SK-N-SH (cell line): ENCODE measurements around the gene RAB3C. TPM values are rescaled to one million over a fixed set of nuclear protein-coding genes. Genes with fewer than 3 reads are reported as not detected.
A peak's percentile ranks its signal among the peaks of the same experiment; 100 is the strongest.

Source experiments
- CTCF ChIA-PET: fragments of 300-600, 350-600 bp; formaldehyde crosslinking; extraction: SDS; loops from one replicate; lab custom pipeline; 2021; lab: Yijun Ruan, JAX
- POLR2A ChIA-PET: fragments of 350-600 bp; sonication (Branson Sonifier 250); formaldehyde crosslinking; extraction: SDS; loops from one replicate; lab custom pipeline; 2020; ENCODE audit warnings: antibody characterized with exemption, inconsistent platforms; lab: Yijun Ruan, JAX
- DNase-seq: peaks from one replicate; pipeline ENCODE4 v3.0.0; 2012
- H2AFZ ChIP-seq: fragments of 200-600 bp; sonication (generic); 2 replicates; pipeline ENCODE4 v1.8.1; 2016; ENCODE audit warnings: antibody characterized with exemption, mild to moderate bottlenecking, low read depth
- H3F3A ChIP-seq: fragments of 200-600 bp; sonication (generic); replicated peaks from 2 replicates; pipeline ENCODE3; 2016; ENCODE audit warnings: antibody characterized with exemption, mild to moderate bottlenecking; ENCODE audit not compliant: insufficient read depth
- H3K27ac ChIP-seq, 2 experiments: fragments of 200-500 bp in 1 of 2; fragments of 200-600 bp in 1 of 2; sonication (Bioruptor generic) in 1 of 2; sonication (generic), shearing (Covaris generic) in 1 of 2; 2 replicates each; pipeline versions ENCODE4 v1.5.1 to v1.6.1; 2014 to 2016; ENCODE audit warnings: low read depth in 2 of 2, inconsistent platforms in 1 of 2, low read length in 1 of 2, mild to moderate bottlenecking in 1 of 2, mixed read lengths in 1 of 2
- H3K27me3 ChIP-seq: fragments of 200-600 bp; sonication (generic), shearing (Covaris generic); 2 replicates; pipeline ENCODE4 v1.6.1; 2016; ENCODE audit warnings: mixed run types; ENCODE audit not compliant: insufficient read depth
- H3K36me3 ChIP-seq, 2 experiments: fragments of 200-500 bp in 1 of 2; fragments of 200-600 bp in 1 of 2; sonication (Bioruptor generic) in 1 of 2; sonication (generic) in 1 of 2; replicated peaks in 1 of 2; 2 replicates each; pipeline versions ENCODE3 to v1.5.1; 2014 to 2016; ENCODE audit warnings: low read length in 1 of 2, mild to moderate bottlenecking in 1 of 2; ENCODE audit not compliant: insufficient read depth in 2 of 2, control insufficient read depth in 1 of 2
- H3K4me1 ChIP-seq, 2 experiments: fragments of 200-500 bp in 1 of 2; fragments of 200-600 bp in 1 of 2; sonication (Bioruptor generic) in 1 of 2; sonication (generic), shearing (Covaris generic) in 1 of 2; 2 replicates each; pipeline versions ENCODE4 v1.5.1 to v1.6.1; 2014 to 2016; ENCODE audit warnings: low read depth in 1 of 2, low read length in 1 of 2, mixed run types in 1 of 2; ENCODE audit not compliant: insufficient read depth in 2 of 2, control insufficient read depth in 1 of 2
- H3K4me2 ChIP-seq: fragments of 200-600 bp; sonication (generic), shearing (Covaris generic); 2 replicates; pipeline ENCODE4 v1.6.1; 2017; ENCODE audit warnings: mixed run types
- H3K4me3 ChIP-seq, 2 experiments: fragments of 200-500 bp in 1 of 2; fragments of 200-600 bp in 1 of 2; sonication (Bioruptor generic) in 1 of 2; sonication (generic), shearing (Covaris generic) in 1 of 2; 2 replicates each; pipeline versions ENCODE4 v1.5.1 to v1.8.1; 2014 to 2016; ENCODE audit warnings: low read depth in 2 of 2, inconsistent platforms in 1 of 2, low read length in 1 of 2, mild to moderate bottlenecking in 1 of 2, mixed read lengths in 1 of 2, moderate library complexity in 1 of 2
- H3K79me2 ChIP-seq: fragments of 200-600 bp; sonication (generic); 2 replicates; pipeline ENCODE4 v1.8.1; 2017; ENCODE audit warnings: mild to moderate bottlenecking; ENCODE audit not compliant: insufficient read depth
- H3K9ac ChIP-seq: fragments of 200-600 bp; sonication (generic); 2 replicates; pipeline ENCODE4 v1.6.1; 2017; ENCODE audit warnings: mixed run types
- H3K9me2 ChIP-seq: fragments of 200-600 bp; sonication (generic); 2 replicates; pipeline ENCODE4 v1.6.1; 2017; ENCODE audit warnings: mixed run types
- H3K9me3 ChIP-seq: fragments of 200-600 bp; sonication (generic); 2 replicates; pipeline ENCODE4 v1.6.1; 2017; ENCODE audit warnings: mixed run types, mild to moderate bottlenecking, moderate library complexity
- H4K20me1 ChIP-seq: fragments of 200-600 bp; sonication (generic); 2 replicates; pipeline ENCODE4 v1.6.1; 2017; ENCODE audit warnings: mild to moderate bottlenecking, mixed run types; ENCODE audit not compliant: insufficient read depth
- CTCF ChIP-seq: fragments of 200-600 bp; sonication (generic); IDR thresholded peaks from 2 replicates; pipeline ENCODE4 v1.6.1; 2017; ENCODE audit warnings: antibody characterized with exemption, mild to moderate bottlenecking, moderate library complexity
- FOXJ3 ChIP-seq: sonication (generic); formaldehyde crosslinking; IDR thresholded peaks from 2 replicates; pipeline ENCODE4 v1.5.1; 2020; ENCODE audit warnings: mild to moderate bottlenecking, missing genetic modification reagents
- FOXM1 ChIP-seq: IDR thresholded peaks from 2 replicates; pipeline ENCODE4 v1.4.0; 2012; ENCODE audit warnings: low read depth, mild to moderate bottlenecking
- JUND ChIP-seq: IDR thresholded peaks from 2 replicates; pipeline ENCODE4 v1.4.0; 2012
- MEF2A ChIP-seq: IDR thresholded peaks from 2 replicates; pipeline ENCODE4 v1.4.0; 2012; ENCODE audit warnings: low read depth, borderline replicate concordance
- MXI1 ChIP-seq: IDR thresholded peaks from 2 replicates; pipeline ENCODE4 v1.6.1; 2012; ENCODE audit warnings: mild to moderate bottlenecking, low read depth, low read length, improper control_type of control experiment
- POLR2AphosphoS5 ChIP-seq: IDR thresholded peaks from 2 replicates; pipeline ENCODE4 v1.6.1; 2012; ENCODE audit warnings: low read depth, low read length
- RCOR1 ChIP-seq: fragments of 150-350 bp; IDR thresholded peaks from 2 replicates; pipeline ENCODE4 v1.6.1; 2017; ENCODE audit warnings: antibody characterized with exemption, low read length
- RFX5 ChIP-seq: IDR thresholded peaks from 2 replicates; pipeline ENCODE4 v1.6.1; 2012; ENCODE audit warnings: mild to moderate bottlenecking, improper control_type of control experiment, low read length
- RXRA ChIP-seq: IDR thresholded peaks from 2 replicates; pipeline ENCODE4 v1.4.0; 2012; ENCODE audit warnings: low read depth, mild to moderate bottlenecking, borderline replicate concordance
- SIN3A ChIP-seq: IDR thresholded peaks from 2 replicates; pipeline ENCODE4 v1.6.1; 2012; ENCODE audit warnings: low read depth, mild to moderate bottlenecking, low read length, moderate library complexity, borderline replicate concordance
- TAF1 ChIP-seq: IDR thresholded peaks from 2 replicates; pipeline ENCODE4 v1.6.1; 2012; ENCODE audit warnings: low read depth, mild to moderate bottlenecking, low read length, moderate library complexity, borderline replicate concordance
- TCF12 ChIP-seq: IDR thresholded peaks from 2 replicates; pipeline ENCODE4 v1.4.0; 2012
- USF1 ChIP-seq: IDR thresholded peaks from 2 replicates; pipeline ENCODE4 v1.4.0; 2012; ENCODE audit warnings: low read depth, borderline replicate concordance
- ZBTB33 ChIP-seq: IDR thresholded peaks from 2 replicates; pipeline ENCODE4 v1.4.0; 2012; ENCODE audit warnings: low read depth, borderline replicate concordance
- whole genome bisulfite sequencing: methylation state at CpG from one replicate; pipeline ENCODE4 v1.1.6; 2017; ENCODE audit warnings: low lambda C conversion rate; 5-methylcytosine and 5-hydroxymethylcytosine counted together
- polyA plus RNA-seq, 3 experiments: library from polyadenylated mRNA; depleted of rRNA; stranded (reverse); fragments of >200 nt; gene quantifications; 2 replicates each; pipeline ENCODE4 v1.2.3, GENCODE V29; 2012

RAB3C gene
- polyA plus RNA-seq, 1 of the 3 experiments (the other 2 are of a cell fraction), result 0.03 TPM

- TF ChIP-seq JUND (peak; percentile 36; the same call in 1 of the 2 replicates), ZBTB33 (no peak), TAF1 (no peak), FOXJ3 (no peak), RXRA (no peak)
These were observed 168.5 kb downstream of the RAB3C start (continued) for GRCh38 chr5:58751222-58751837.

GRCh38 chr5:58752104-58752503 lies 169.2 kb downstream of the RAB3C start:
- Histone ChIP-seq H3K4me2 (no peak overlapping the region), H3K27me3 (no peaks in the 10 kb centered on the region), H4K20me1 (no peaks in the 10 kb centered on the region), H3K4me3 (no peak overlapping the region), H3F3A (peaks cover 4% of the 10 kb centered on the region), H3K79me2 (no peaks in the 10 kb centered on the region), H3K9ac (no peak overlapping the region), H3K9me2 (no peaks in the 10 kb centered on the region; the same call in 1 of the 2 replicates), H2AFZ (no peak overlapping the region), H3K9me3 (no peaks in the 10 kb centered on the region), H3K27ac (no peak overlapping the region), H3K4me1 (peaks cover 0 to 9% of the 10 kb centered on the region in 2 experiments; a peak in 2 of 4 replicates), H3K36me3 (no peaks in the 10 kb centered on the region)
- TF ChIP-seq MXI1 (no peak), RXRA (no peak), MEF2A (no peak), POLR2AphosphoS5 (no peak), JUND (no peak), SIN3A (no peak), RCOR1 (no peak), RFX5 (no peak), TCF12 (no peak), FOXM1 (no peak), FOXJ3 (no peak), USF1 (no peak), CTCF (no peak)
- ChIA-PET POLR2A (no interaction called here), CTCF (interaction anchor here (1.3 to 1.8 kb wide), 2 partner anchors 26 to 253 kb away, joined by 3 read pairs; no protein-coding TSS in a partner anchor)
- no peak for DNase-seq
- 79% methylated on average over 1 of the region's 1 CpG for WGBS
